ENCODE measurements around the gene MAP7D1. TPM values are rescaled to one million over a fixed set of nuclear protein-coding genes. Genes with fewer than 3 reads are reported as not detected.

The MAP7D1 gene
- total and polyA plus RNA-seq, 4 experiments from 2014 or later, result 4.1 to 222 (median 145) TPM

DNA sequence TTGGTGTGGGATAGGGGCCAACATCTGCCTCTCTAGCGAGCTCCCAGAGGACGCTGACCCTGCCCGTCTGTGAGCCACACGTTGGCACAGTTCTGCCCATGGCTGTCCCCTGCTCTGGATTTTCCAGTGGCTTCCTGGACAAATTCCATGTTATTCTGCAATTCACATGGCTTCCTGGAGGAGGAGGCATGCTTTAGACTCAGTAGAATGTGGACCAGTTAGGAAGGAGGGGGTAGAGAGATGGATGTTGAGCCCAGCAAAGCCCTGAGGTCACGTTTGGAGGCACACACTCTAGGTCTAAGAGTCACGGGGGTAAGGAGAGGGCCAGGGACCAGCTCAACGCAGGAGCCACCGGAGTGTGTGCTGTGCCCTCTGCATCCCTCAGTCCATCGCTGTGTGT, 43.1 kb upstream of the MAP7D1 start:
- H3K36me3 ChIP-seq (ENCODE audit: insufficient read depth, low read length), result no peaks in the 10 kb centered on the region
- no peak overlapping the region for H3K4me3 Mint-ChIP-seq
- no peak overlapping the region for H3K27ac ChIP-seq (ENCODE audit: low read depth, low read length)
- CTCF ChIA-PET (ENCODE audit: partially characterized antibody), result no interaction called here
- peaks cover 12% of the 10 kb centered on the region for H3K4me1 ChIP-seq (ENCODE audit: insufficient read depth, low read length)
- no peaks in the 10 kb centered on the region for H3K9me3 ChIP-seq (ENCODE audit: control insufficient read depth in 1 of 2, low read length in 2 of 2)
- H3K27me3 ChIP-seq (ENCODE audit: insufficient read depth, low read length), result no peaks in the 10 kb centered on the region
- POLR2A ChIA-PET (ENCODE audit: partially characterized antibody), result no interaction called here
- no peaks in the 10 kb centered on the region for H3K36me3 Mint-ChIP-seq
- no peak for DNase-seq
- peaks cover 7 to 26% (median 15%) of the 10 kb centered on the region in 4 donors for H3K4me1 Mint-ChIP-seq
- no peaks in the 10 kb centered on the region for H3K9me3 Mint-ChIP-seq
- H3K27ac Mint-ChIP-seq, result no peak overlapping the region
- intact Hi-C loops (cut with micrococcal nuclease), result no loop called here
- peaks cover 0 to 2% of the 10 kb centered on the region in 2 donors for H3K27me3 Mint-ChIP-seq
- no peak overlapping the region for H3K4me3 ChIP-seq (ENCODE audit: low read length in 2 of 2)

DNA sequence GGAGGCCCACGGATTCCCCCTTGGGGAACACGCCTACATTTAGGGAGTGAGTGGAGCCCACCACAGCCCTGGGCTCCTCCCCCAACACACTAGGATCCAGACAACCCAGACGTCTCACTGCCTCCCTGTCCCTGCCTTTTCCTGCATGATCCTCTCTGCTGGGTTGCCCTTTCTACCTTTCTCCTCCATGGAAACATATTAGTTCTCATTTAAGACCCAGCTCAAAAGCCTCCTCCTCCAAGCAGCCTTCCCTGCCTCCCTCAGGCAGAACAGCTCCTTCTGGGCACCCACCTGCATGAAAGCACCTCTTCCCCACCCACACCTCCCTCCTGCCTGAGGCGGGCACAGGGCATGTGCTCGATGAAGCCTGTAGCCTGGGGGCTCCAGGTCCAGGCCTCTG, 41.6 kb upstream of the MAP7D1 start:
- Mint-ChIP-seq H3K4me3 (no peak overlapping the region), H3K36me3 (no peaks in the 10 kb centered on the region), H3K4me1 (peaks cover 3 to 12% (median 4%) of the 10 kb centered on the region in 4 donors), H3K9me3 (no peaks in the 10 kb centered on the region), H3K27me3 (peaks cover 0 to 2% of the 10 kb centered on the region in 2 donors), H3K27ac (peak overlapping the region in 1 of 7 donors; percentile 60)
- Histone ChIP-seq H3K4me3 (ENCODE audit: low read length in 2 of 2) (no peak overlapping the region), H3K4me1 (ENCODE audit: insufficient read depth, low read length) (peaks cover 3% of the 10 kb centered on the region), H3K36me3 (ENCODE audit: insufficient read depth, low read length) (no peaks in the 10 kb centered on the region), H3K27me3 (ENCODE audit: insufficient read depth, low read length) (no peaks in the 10 kb centered on the region), H3K9me3 (ENCODE audit: control insufficient read depth in 1 of 2, low read length in 2 of 2) (no peaks in the 10 kb centered on the region), H3K27ac (ENCODE audit: low read depth, low read length) (no peak overlapping the region)
- POLR2A ChIA-PET (ENCODE audit: partially characterized antibody), result no interaction called here
- CTCF ChIA-PET (ENCODE audit: partially characterized antibody), result no interaction called here
- no peak for DNase-seq
- intact Hi-C loops (cut with micrococcal nuclease), result no loop called here

DNA sequence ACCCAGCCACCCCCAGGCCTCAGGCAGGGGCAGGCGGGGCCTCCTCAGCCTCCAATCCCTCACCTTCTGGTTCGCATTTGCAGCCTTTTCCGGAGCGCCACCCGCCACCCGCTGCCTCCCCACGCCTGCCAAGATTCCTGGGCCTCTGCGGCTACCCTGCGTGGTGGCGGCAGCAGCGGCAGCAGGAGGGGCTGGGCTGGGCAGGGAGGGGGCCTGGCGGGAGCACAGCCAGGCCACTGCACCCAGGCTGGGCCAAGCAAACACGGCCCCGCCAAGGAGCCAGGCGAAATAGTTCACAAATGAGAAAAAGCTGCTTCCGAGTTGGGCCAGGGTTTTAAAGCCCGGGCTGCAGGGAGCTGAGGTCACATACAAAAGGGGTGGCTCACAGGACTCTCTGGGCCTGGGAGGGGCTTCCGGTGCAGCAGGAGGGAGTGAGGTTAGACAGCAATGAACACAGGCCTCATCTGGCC, 40.7 kb upstream of the MAP7D1 start:
- Mint-ChIP-seq H3K36me3 (no peaks in the 10 kb centered on the region), H3K27ac (no peak overlapping the region), H3K4me3 (no peak overlapping the region), H3K27me3 (peaks cover 1 to 2% of the 10 kb centered on the region in 2 donors), H3K9me3 (no peaks in the 10 kb centered on the region), H3K4me1 (peaks cover 2 to 9% (median 2%) of the 10 kb centered on the region in 4 donors)
- CTCF ChIA-PET (ENCODE audit: partially characterized antibody), result no interaction called here
- DNase-seq, result no peak
- POLR2A ChIA-PET (ENCODE audit: partially characterized antibody), result no interaction called here
- intact Hi-C loops (cut with micrococcal nuclease), result no loop called here
- Histone ChIP-seq H3K27ac (ENCODE audit: low read depth, low read length) (no peak overlapping the region), H3K9me3 (ENCODE audit: control insufficient read depth in 1 of 2, low read length in 2 of 2) (no peaks in the 10 kb centered on the region), H3K4me1 (ENCODE audit: insufficient read depth, low read length) (no peaks in the 10 kb centered on the region), H3K36me3 (ENCODE audit: insufficient read depth, low read length) (no peaks in the 10 kb centered on the region), H3K27me3 (ENCODE audit: insufficient read depth, low read length) (no peaks in the 10 kb centered on the region), H3K4me3 (ENCODE audit: low read length in 2 of 2) (no peak overlapping the region)

- H3K9me3 Mint-ChIP-seq, result no peaks in the 10 kb centered on the region
- H3K27me3 Mint-ChIP-seq, result peaks cover 1 to 2% of the 10 kb centered on the region in 2 donors
- Histone ChIP-seq H3K27me3 (ENCODE audit: insufficient read depth, low read length) (no peaks in the 10 kb centered on the region), H3K4me1 (ENCODE audit: insufficient read depth, low read length) (no peaks in the 10 kb centered on the region), H3K27ac (ENCODE audit: low read depth, low read length) (no peak overlapping the region), H3K36me3 (ENCODE audit: insufficient read depth, low read length) (no peaks in the 10 kb centered on the region), H3K9me3 (ENCODE audit: control insufficient read depth in 1 of 2, low read length in 2 of 2) (no peaks in the 10 kb centered on the region), H3K4me3 (ENCODE audit: low read length in 2 of 2) (no peak overlapping the region)
- intact Hi-C loops (cut with micrococcal nuclease), result no loop called here
- H3K36me3 Mint-ChIP-seq, result no peaks in the 10 kb centered on the region
- peaks cover 0 to 7% (median 2%) of the 10 kb centered on the region in 4 donors for H3K4me1 Mint-ChIP-seq
- H3K27ac Mint-ChIP-seq, result peak overlapping the region in 1 of 7 donors; percentile 36
- CTCF ChIA-PET (ENCODE audit: partially characterized antibody), result no interaction called here
- POLR2A ChIA-PET (ENCODE audit: partially characterized antibody), result no interaction called here
- DNase-seq, result no peak
- no peak overlapping the region for H3K4me3 Mint-ChIP-seq
These were observed 40.0 kb upstream of the MAP7D1 start for GRCh38 chr1:36115931-36116330.

DNA sequence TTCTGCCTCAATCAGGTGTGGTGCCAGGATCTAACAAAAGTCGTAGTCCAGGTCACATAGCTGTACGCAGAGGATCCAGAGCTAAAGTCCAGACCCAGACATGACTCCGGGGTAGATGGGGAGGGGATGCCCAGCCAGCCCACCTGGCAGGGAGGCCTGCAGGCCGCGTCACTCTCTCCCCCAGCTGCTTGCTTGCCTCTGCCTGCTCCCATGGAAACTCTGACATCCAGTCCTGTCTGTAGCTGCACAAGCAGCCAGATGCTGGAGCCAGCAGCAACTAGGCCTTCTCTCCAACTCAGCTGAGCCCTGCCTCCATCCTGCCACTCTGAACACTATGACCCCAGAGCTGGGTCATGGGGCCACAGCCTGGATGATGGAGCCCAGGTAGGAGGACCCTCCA, 39.1 kb upstream of the MAP7D1 start:
- H3K27me3 Mint-ChIP-seq, result peaks cover 4 to 5% of the 10 kb centered on the region in 2 donors
- DNase-seq, result no peak
- Histone ChIP-seq H3K36me3 (ENCODE audit: insufficient read depth, low read length) (no peaks in the 10 kb centered on the region), H3K27ac (ENCODE audit: low read depth, low read length) (no peak overlapping the region), H3K9me3 (ENCODE audit: control insufficient read depth in 1 of 2, low read length in 2 of 2) (no peaks in the 10 kb centered on the region), H3K4me1 (ENCODE audit: insufficient read depth, low read length) (no peaks in the 10 kb centered on the region), H3K27me3 (ENCODE audit: insufficient read depth, low read length) (no peaks in the 10 kb centered on the region), H3K4me3 (ENCODE audit: low read length in 2 of 2) (no peak overlapping the region)
- H3K27ac Mint-ChIP-seq, result peak overlapping the region in 2 of 7 donors; percentile 4 to 67
- ChIA-PET POLR2A (ENCODE audit: partially characterized antibody) (no interaction called here), CTCF (ENCODE audit: partially characterized antibody) (no interaction called here)
- peaks cover 0 to 1% (median 0%) of the 10 kb centered on the region in 4 donors for H3K4me1 Mint-ChIP-seq
- intact Hi-C loops (cut with micrococcal nuclease), result no loop called here
- no peaks in the 10 kb centered on the region for H3K9me3 Mint-ChIP-seq
- H3K4me3 Mint-ChIP-seq, result no peak overlapping the region
- no peaks in the 10 kb centered on the region for H3K36me3 Mint-ChIP-seq

DNA sequence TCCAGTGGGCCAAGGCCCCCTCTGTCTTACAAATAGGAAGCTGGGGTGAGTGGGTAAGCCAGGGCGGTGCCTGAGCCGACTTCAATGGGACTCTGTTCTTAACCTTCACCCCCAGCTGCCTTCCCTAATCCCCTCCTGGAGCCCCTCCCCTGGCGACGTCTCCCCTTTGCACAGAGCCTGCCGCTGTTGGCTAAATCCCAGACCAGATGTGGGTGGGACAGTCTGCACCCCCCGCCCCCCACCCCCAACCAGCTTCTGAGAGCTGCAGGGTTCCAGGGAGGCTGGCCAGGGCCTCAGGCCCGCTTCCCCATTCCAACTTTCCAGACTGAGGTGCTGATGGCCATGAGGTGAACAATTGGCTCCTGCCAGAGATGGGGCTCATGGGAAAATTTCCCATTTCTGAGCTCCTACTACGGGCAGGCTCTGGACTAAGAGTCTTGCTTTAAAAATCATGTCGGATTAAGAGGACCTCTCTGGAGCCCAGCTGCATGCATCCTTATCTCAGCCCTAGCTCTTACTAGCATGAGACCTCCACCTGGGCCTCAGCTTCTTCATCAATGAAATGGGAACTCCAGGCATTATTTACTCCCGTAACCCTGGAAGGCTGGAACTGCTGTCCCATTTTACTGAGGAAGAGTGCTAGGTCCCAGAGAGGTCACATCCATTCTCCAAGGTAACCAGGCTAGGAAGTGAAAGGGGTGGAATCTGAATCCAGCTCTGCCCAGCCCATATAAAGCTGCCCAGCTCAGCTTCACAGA, 37.3 kb upstream of the MAP7D1 start:
- Mint-ChIP-seq H3K36me3 (no peaks in the 10 kb centered on the region), H3K27ac (no peak overlapping the region), H3K4me3 (no peak overlapping the region), H3K9me3 (no peaks in the 10 kb centered on the region), H3K27me3 (peaks cover 17 to 22% of the 10 kb centered on the region in 2 donors), H3K4me1 (peaks cover 4 to 9% (median 6%) of the 10 kb centered on the region in 4 donors)
- ChIA-PET POLR2A (ENCODE audit: partially characterized antibody) (no interaction called here), CTCF (ENCODE audit: partially characterized antibody) (interaction anchor here (0.8 to 1.0 kb wide), 2 partner anchors 16 to 17 kb away, joined by 3 read pairs; no protein-coding TSS in a partner anchor)
- Histone ChIP-seq H3K27ac (ENCODE audit: low read depth, low read length) (no peak overlapping the region), H3K36me3 (ENCODE audit: insufficient read depth, low read length) (no peaks in the 10 kb centered on the region), H3K9me3 (ENCODE audit: control insufficient read depth in 1 of 2, low read length in 2 of 2) (no peaks in the 10 kb centered on the region), H3K27me3 (ENCODE audit: insufficient read depth, low read length) (peaks cover 6% of the 10 kb centered on the region), H3K4me3 (ENCODE audit: low read length in 2 of 2) (no peak overlapping the region), H3K4me1 (ENCODE audit: insufficient read depth, low read length) (no peaks in the 10 kb centered on the region)
- DNase-seq, result no peak
- intact Hi-C loops (cut with micrococcal nuclease), result no loop called here

- Mint-ChIP-seq H3K9me3 (no peaks in the 10 kb centered on the region), H3K4me3 (no peak overlapping the region), H3K27ac (no peak overlapping the region), H3K36me3 (no peaks in the 10 kb centered on the region), H3K27me3 (peaks cover 23 to 30% of the 10 kb centered on the region in 2 donors), H3K4me1 (peaks cover 4 to 14% (median 7%) of the 10 kb centered on the region in 4 donors)
- CTCF ChIA-PET (ENCODE audit: partially characterized antibody), result interaction anchor here (1.0 kb wide), 1 partner anchor 16 kb away, joined by 3 read pairs; no protein-coding TSS in a partner anchor
- Histone ChIP-seq H3K9me3 (ENCODE audit: control insufficient read depth in 1 of 2, low read length in 2 of 2) (no peaks in the 10 kb centered on the region), H3K27ac (ENCODE audit: low read depth, low read length) (no peak overlapping the region), H3K4me3 (ENCODE audit: low read length in 2 of 2) (no peak overlapping the region), H3K4me1 (ENCODE audit: insufficient read depth, low read length) (no peaks in the 10 kb centered on the region), H3K36me3 (ENCODE audit: insufficient read depth, low read length) (no peaks in the 10 kb centered on the region), H3K27me3 (ENCODE audit: insufficient read depth, low read length) (peaks cover 14% of the 10 kb centered on the region)
- intact Hi-C loops (cut with micrococcal nuclease), result no loop called here
- DNase-seq, result no peak
- POLR2A ChIA-PET (ENCODE audit: partially characterized antibody), result no interaction called here
These were observed 36.5 kb upstream of the MAP7D1 start for GRCh38 chr1:36119456-36119855.

Data from CD4-positive, alpha-beta memory T cell (primary cell).